ENCODE data around the gene EPHA4.
A peak's percentile ranks its signal among the peaks of the same experiment; 100 is the strongest.

The EPHA4 gene

GRCh38 chr2:221486106-221486505 is 86.0 kb downstream of the EPHA4 start:
- no peak for TF ChIP-seq CTCF (conservative IDR thresholded peaks at IDR 0.05; ENCODE audit: low read length)
- no peak overlapping the region for H3K4me3 ChIP-seq (ENCODE audit: low read length)
- no peak for DNase-seq (ENCODE audit: low read depth)

GRCh38 chr2:221485503-221485870 is 86.6 kb downstream of the EPHA4 start:
- peak; percentile 79 for DNase-seq (ENCODE audit: low read depth)
- H3K4me3 ChIP-seq (ENCODE audit: low read length), result no peak overlapping the region
- TF ChIP-seq CTCF (conservative IDR thresholded peaks at IDR 0.05; ENCODE audit: low read length), result no peak

- no peak for TF ChIP-seq CTCF (conservative IDR thresholded peaks at IDR 0.05; ENCODE audit: low read length)
- peak; percentile 43 for DNase-seq (ENCODE audit: low read depth)
- H3K4me3 ChIP-seq (ENCODE audit: low read length), result no peak overlapping the region
Observed at GRCh38 chr2:221484761-221485502, 87.2 kb downstream of the EPHA4 start.

GRCh38 chr2:221482666-221483455 is 89.2 kb downstream of the EPHA4 start:
- no peak overlapping the region for H3K4me3 ChIP-seq (ENCODE audit: low read length)
- TF ChIP-seq CTCF (conservative IDR thresholded peaks at IDR 0.05; ENCODE audit: low read length), result no peak
- DNase-seq (ENCODE audit: low read depth), result no peak

- TF ChIP-seq CTCF (conservative IDR thresholded peaks at IDR 0.05; ENCODE audit: low read length), result no peak
- H3K4me3 ChIP-seq (ENCODE audit: low read length), result no peak overlapping the region
- DNase-seq (ENCODE audit: low read depth), result no peak
Observed at GRCh38 chr2:221480821-221481220, 91.3 kb downstream of the EPHA4 start.

- peak; percentile 29 for DNase-seq (ENCODE audit: low read depth)
- TF ChIP-seq CTCF (conservative IDR thresholded peaks at IDR 0.05; ENCODE audit: low read length), result no peak
- H3K4me3 ChIP-seq (ENCODE audit: low read length), result no peak overlapping the region
Observed at GRCh38 chr2:221480163-221480562, 91.9 kb downstream of the EPHA4 start.

- DNase-seq (ENCODE audit: low read depth), result no peak
Observed at GRCh38 chr2:221478485-221478863, 93.6 kb downstream of the EPHA4 start.

More at GRCh38 chr2:221478485-221478863, 93.6 kb downstream of the EPHA4 start:
- TF ChIP-seq CTCF (conservative IDR thresholded peaks at IDR 0.05; ENCODE audit: low read length), result no peak
- no peak overlapping the region for H3K4me3 ChIP-seq (ENCODE audit: low read length)

Measured in AG10803 (cell line).